GM23338 (cell line): ENCODE measurements around the gene KDR.

ENCODE experiments used
- CREB1 ChIP-seq: fragments of 250-450 bp; sonication (Bioruptor Pico); IDR thresholded peaks from 2 replicates; pipeline ENCODE4 v1.5.0; 2020; ENCODE audit warnings: low read depth, mild to moderate bottlenecking, moderate library complexity
- CTCF ChIP-seq, 2 experiments: fragments of 200-600 bp in 1 of 2; sonication (generic) in 1 of 2; conservative IDR thresholded peaks; 2 replicates each; pipeline versions ENCODE4 v1.5.1 to v1.6.1; 2016 to 2017; ENCODE audit warnings: antibody characterized with exemption in 2 of 2, low read depth in 2 of 2, mild to moderate bottlenecking in 2 of 2, moderate library complexity in 1 of 2
- EZH2 ChIP-seq: fragments of 200-600 bp; sonication (generic); IDR thresholded peaks from one replicate; pipeline ENCODE4 v1.8.0; 2017; ENCODE audit warnings: antibody characterized with exemption, mild to moderate bottlenecking, low read depth; ENCODE audit not compliant: unreplicated experiment
- EZH2phosphoT487 ChIP-seq: fragments of 200-600 bp; sonication (generic); IDR thresholded peaks from one replicate; pipeline ENCODE4 v1.8.1; 2018; ENCODE audit warnings: antibody characterized with exemption; ENCODE audit not compliant: unreplicated experiment
- JUNB ChIP-seq: IDR thresholded peaks from one replicate; pipeline ENCODE4 v1.6.1; 2016; ENCODE audit warnings: antibody characterized with exemption; ENCODE audit not compliant: unreplicated experiment
- POLR2AphosphoS5 ChIP-seq: IDR thresholded peaks from 2 replicates; pipeline ENCODE4 v1.6.1; 2016; ENCODE audit warnings: antibody characterized with exemption, low read depth
- STAT1 ChIP-seq: IDR thresholded peaks from one replicate; pipeline ENCODE4 v1.6.1; 2016; ENCODE audit warnings: antibody characterized with exemption; ENCODE audit not compliant: unreplicated experiment
- TF ChIP-seq, protein P1 (sequence below): IDR thresholded peaks from one replicate; pipeline ENCODE4 v1.6.1; 2018; ENCODE audit warnings: antibody characterized with exemption; ENCODE audit not compliant: unreplicated experiment

GRCh38 chr4:55050418-55050950 is 74.9 kb downstream of the KDR start:
- TF ChIP-seq CTCF (conservative IDR thresholded peaks at IDR 0.05; ENCODE audit: low read depth in 2 of 2) (no peak), POLR2AphosphoS5 (no peak), EZH2 (no peak), STAT1 (no peak), EZH2phosphoT487 (no peak), JUNB (no peak), CREB1 (CRISPR knock-in tag) (no peak)
- TF ChIP-seq, protein P1, sequence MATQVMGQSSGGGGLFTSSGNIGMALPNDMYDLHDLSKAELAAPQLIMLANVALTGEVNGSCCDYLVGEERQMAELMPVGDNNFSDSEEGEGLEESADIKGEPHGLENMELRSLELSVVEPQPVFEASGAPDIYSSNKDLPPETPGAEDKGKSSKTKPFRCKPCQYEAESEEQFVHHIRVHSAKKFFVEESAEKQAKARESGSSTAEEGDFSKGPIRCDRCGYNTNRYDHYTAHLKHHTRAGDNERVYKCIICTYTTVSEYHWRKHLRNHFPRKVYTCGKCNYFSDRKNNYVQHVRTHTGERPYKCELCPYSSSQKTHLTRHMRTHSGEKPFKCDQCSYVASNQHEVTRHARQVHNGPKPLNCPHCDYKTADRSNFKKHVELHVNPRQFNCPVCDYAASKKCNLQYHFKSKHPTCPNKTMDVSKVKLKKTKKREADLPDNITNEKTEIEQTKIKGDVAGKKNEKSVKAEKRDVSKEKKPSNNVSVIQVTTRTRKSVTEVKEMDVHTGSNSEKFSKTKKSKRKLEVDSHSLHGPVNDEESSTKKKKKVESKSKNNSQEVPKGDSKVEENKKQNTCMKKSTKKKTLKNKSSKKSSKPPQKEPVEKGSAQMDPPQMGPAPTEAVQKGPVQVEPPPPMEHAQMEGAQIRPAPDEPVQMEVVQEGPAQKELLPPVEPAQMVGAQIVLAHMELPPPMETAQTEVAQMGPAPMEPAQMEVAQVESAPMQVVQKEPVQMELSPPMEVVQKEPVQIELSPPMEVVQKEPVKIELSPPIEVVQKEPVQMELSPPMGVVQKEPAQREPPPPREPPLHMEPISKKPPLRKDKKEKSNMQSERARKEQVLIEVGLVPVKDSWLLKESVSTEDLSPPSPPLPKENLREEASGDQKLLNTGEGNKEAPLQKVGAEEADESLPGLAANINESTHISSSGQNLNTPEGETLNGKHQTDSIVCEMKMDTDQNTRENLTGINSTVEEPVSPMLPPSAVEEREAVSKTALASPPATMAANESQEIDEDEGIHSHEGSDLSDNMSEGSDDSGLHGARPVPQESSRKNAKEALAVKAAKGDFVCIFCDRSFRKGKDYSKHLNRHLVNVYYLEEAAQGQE: no peak
